Mesenchymal stem cell (in vitro differentiated cells and primary cell): ENCODE data around the gene ACTRT2.

Experiments used
- DNase-seq: peaks from one replicate; pipeline ENCODE4 v3.0.0-alpha.2; 2013
- H2AFZ ChIP-seq: one replicate; pipeline ENCODE4 v1.6.1; 2013; ENCODE audit warnings: low read depth, mild to moderate bottlenecking, control low read depth, inconsistent platforms, low read length, moderate library complexity
- H2AK5ac ChIP-seq: 2 replicates; pipeline ENCODE4 v1.6.1; 2013; ENCODE audit warnings: low read length, moderate library complexity, mild to moderate bottlenecking, inconsistent platforms; ENCODE audit not compliant: severe bottlenecking
- H2BK120ac ChIP-seq: one replicate; pipeline ENCODE4 v1.6.1; 2013; ENCODE audit warnings: low read depth, mild to moderate bottlenecking, inconsistent platforms, low read length, moderate library complexity
- H2BK12ac ChIP-seq, 2 experiments: one replicate each; pipeline ENCODE4 v1.6.1; 2013; ENCODE audit warnings: inconsistent platforms in 2 of 2, low read length in 2 of 2, mild to moderate bottlenecking in 2 of 2, moderate library complexity in 2 of 2, control low read depth in 1 of 2
- H2BK15ac ChIP-seq: one replicate; pipeline ENCODE4 v1.6.1; 2013; ENCODE audit warnings: mild to moderate bottlenecking, low read depth, inconsistent platforms; ENCODE audit not compliant: poor library complexity, severe bottlenecking
- H2BK5ac ChIP-seq: 2 replicates; pipeline ENCODE4 v1.6.1; 2013; ENCODE audit warnings: low read depth, mild to moderate bottlenecking, low read length, control low read depth, inconsistent platforms; ENCODE audit not compliant: poor library complexity, severe bottlenecking
- H3K14ac ChIP-seq, 2 experiments: one replicate each; pipeline ENCODE4 v1.6.1; 2013; ENCODE audit warnings: inconsistent platforms in 2 of 2, low read length in 2 of 2, control low read depth in 1 of 2, mild to moderate bottlenecking in 1 of 2, moderate library complexity in 1 of 2
- H3K18ac ChIP-seq, 2 experiments: one replicate each; pipeline ENCODE4 v1.6.1; 2013; ENCODE audit warnings: inconsistent platforms in 2 of 2, low read length in 2 of 2, control low read depth in 1 of 2, low read depth in 1 of 2, mild to moderate bottlenecking in 1 of 2
- H3K23ac ChIP-seq, 2 experiments: one replicate each; pipeline ENCODE4 v1.6.1; 2013; ENCODE audit warnings: inconsistent platforms in 2 of 2, low read length in 2 of 2, mild to moderate bottlenecking in 2 of 2, moderate library complexity in 2 of 2, control low read depth in 1 of 2
- H3K27ac ChIP-seq: 2 replicates; pipeline ENCODE4 v1.5.1; 2013; ENCODE audit warnings: mild to moderate bottlenecking, moderate library complexity, low read length, control low read depth, inconsistent platforms; ENCODE audit not compliant: poor library complexity, severe bottlenecking
- H3K27me3 ChIP-seq, 2 experiments: 2 replicates each; pipeline versions ENCODE4 v1.6.1 to v1.7.0; 2013; ENCODE audit warnings: low read length in 2 of 2, mild to moderate bottlenecking in 2 of 2, moderate library complexity in 2 of 2, control low read depth in 1 of 2, inconsistent platforms in 1 of 2; ENCODE audit not compliant: control insufficient read depth in 1 of 2, insufficient read depth in 1 of 2
- H3K36me3 ChIP-seq, 2 experiments: 2 replicates each; pipeline versions ENCODE4 v1.6.1 to v1.7.0; 2013; ENCODE audit warnings: low read length in 2 of 2, control low read depth in 1 of 2, inconsistent platforms in 1 of 2, low read depth in 1 of 2, mild to moderate bottlenecking in 1 of 2; ENCODE audit not compliant: insufficient read depth in 2 of 2, control insufficient read depth in 1 of 2
- H3K4ac ChIP-seq, 2 experiments: one replicate each; pipeline ENCODE4 v1.6.1; 2013; ENCODE audit warnings: inconsistent platforms in 2 of 2, low read length in 2 of 2, mild to moderate bottlenecking in 2 of 2, moderate library complexity in 2 of 2, control low read depth in 1 of 2, low read depth in 1 of 2
- H3K4me1 ChIP-seq: 2 replicates; pipeline ENCODE4 v1.6.1; 2013; ENCODE audit warnings: low read depth, low read length, control low read depth; ENCODE audit not compliant: control insufficient read depth, insufficient read depth
- H3K4me2 ChIP-seq: 2 replicates; pipeline ENCODE4 v1.6.1; 2013; ENCODE audit warnings: low read length, mild to moderate bottlenecking, inconsistent platforms; ENCODE audit not compliant: poor library complexity, severe bottlenecking
- H3K4me3 ChIP-seq, 2 experiments: 2 replicates each; pipeline versions ENCODE4 v1.5.1 to v1.7.0; 2013; ENCODE audit warnings: low read length in 2 of 2, mild to moderate bottlenecking in 2 of 2, control low read depth in 1 of 2, low read depth in 1 of 2; ENCODE audit not compliant: insufficient read depth in 1 of 2
- H3K79me1 ChIP-seq: replicated peaks from 2 replicates; pipeline ENCODE4 v1.6.1; 2013; ENCODE audit warnings: mild to moderate bottlenecking, control low read depth, low read length, inconsistent platforms; ENCODE audit not compliant: poor library complexity, severe bottlenecking
- H3K9ac ChIP-seq: 2 replicates; pipeline ENCODE4 v1.7.0; 2013; ENCODE audit warnings: mild to moderate bottlenecking, low read length, moderate library complexity
- H3K9me3 ChIP-seq: 2 replicates; pipeline ENCODE4 v1.7.0; 2013; ENCODE audit warnings: mild to moderate bottlenecking, low read length; ENCODE audit not compliant: control insufficient read depth
- H4K8ac ChIP-seq: one replicate; pipeline ENCODE4 v1.6.1; 2013; ENCODE audit warnings: inconsistent platforms, mild to moderate bottlenecking, low read length, moderate library complexity
- H4K91ac ChIP-seq: one replicate; pipeline ENCODE4 v1.6.1; 2013; ENCODE audit warnings: mild to moderate bottlenecking, low read length, inconsistent platforms
- WGBS: methylation state at CpG from one replicate; pipeline ENCODE4 v1.1.7; 2013; ENCODE audit warnings: mixed read lengths; 5-methylcytosine and 5-hydroxymethylcytosine counted together

ACTRT2 gene

GRCh38 chr1:3060127-3060526 lies 38.9 kb downstream of the ACTRT2 start:
- H3K18ac ChIP-seq, result no peak overlapping the region
- H2BK120ac ChIP-seq, result no peak overlapping the region
- H3K4ac ChIP-seq, result no peak overlapping the region
- H4K91ac ChIP-seq, result no peak overlapping the region
- H3K14ac ChIP-seq, result no peak overlapping the region
- H3K27me3 ChIP-seq, result peaks cover 37 to 91% of the 10 kb centered on the region in 2 experiments
- H2BK12ac ChIP-seq, result no peak overlapping the region
- no peak overlapping the region for H2BK15ac ChIP-seq
- no peak overlapping the region for H2AFZ ChIP-seq
- H3K9ac ChIP-seq, result no peak overlapping the region
- H3K4me3 ChIP-seq, result no peak overlapping the region
- no peak overlapping the region for H4K8ac ChIP-seq
- peaks cover 3% of the 10 kb centered on the region for H3K4me1 ChIP-seq
- H3K9me3 ChIP-seq, result no peaks in the 10 kb centered on the region
- H3K79me1 ChIP-seq, result no peaks in the 10 kb centered on the region
- H3K23ac ChIP-seq, result no peak overlapping the region
- no peak overlapping the region for H3K4me2 ChIP-seq
- H2BK5ac ChIP-seq, result no peak overlapping the region
- no peak for DNase-seq
- H3K36me3 ChIP-seq, result peaks cover 0 to 3% of the 10 kb centered on the region in 2 experiments
- no peak overlapping the region for H2AK5ac ChIP-seq
- WGBS, result 61% methylated on average over 9 of the region's 9 CpGs
- no peak overlapping the region for H3K27ac ChIP-seq

GRCh38 chr1:3060601-3061551 lies 39.6 kb downstream of the ACTRT2 start:
- no peak overlapping the region for H3K4me3 ChIP-seq
- H3K79me1 ChIP-seq, result no peaks in the 10 kb centered on the region
- H3K4me1 ChIP-seq, result peaks cover 3% of the 10 kb centered on the region
- no peak overlapping the region for H2AK5ac ChIP-seq
- H3K27me3 ChIP-seq, result peaks cover 44 to 96% of the 10 kb centered on the region in 2 experiments
- H3K18ac ChIP-seq, result no peak overlapping the region
- no peak overlapping the region for H3K4me2 ChIP-seq
- H3K4ac ChIP-seq, result no peak overlapping the region
- peaks cover 0 to 3% of the 10 kb centered on the region in 2 experiments for H3K36me3 ChIP-seq
- H2BK120ac ChIP-seq, result no peak overlapping the region
- H2BK15ac ChIP-seq, result no peak overlapping the region
- no peak overlapping the region for H2BK12ac ChIP-seq
- no peak overlapping the region for H3K14ac ChIP-seq
- no peak overlapping the region for H2BK5ac ChIP-seq
- H3K9me3 ChIP-seq, result no peaks in the 10 kb centered on the region
- DNase-seq, result no peak
- 73% methylated on average over 15 of the region's 15 CpGs for WGBS
- no peak overlapping the region for H4K91ac ChIP-seq
- H3K23ac ChIP-seq, result no peak overlapping the region
- H3K27ac ChIP-seq, result no peak overlapping the region
- H4K8ac ChIP-seq, result no peak overlapping the region
- H2AFZ ChIP-seq, result no peak overlapping the region
- no peak overlapping the region for H3K9ac ChIP-seq

- no peak overlapping the region for H3K14ac ChIP-seq
- H3K27ac ChIP-seq, result no peak overlapping the region
- H4K8ac ChIP-seq, result no peak overlapping the region
- DNase-seq, result no peak
- H3K4me2 ChIP-seq, result no peak overlapping the region
- WGBS, result 50% methylated on average over 3 of the region's 5 CpGs
- H2AFZ ChIP-seq, result no peak overlapping the region
- no peak overlapping the region for H2BK15ac ChIP-seq
- no peak overlapping the region for H4K91ac ChIP-seq
- H2AK5ac ChIP-seq, result no peak overlapping the region
- H3K4me1 ChIP-seq, result peaks cover 3% of the 10 kb centered on the region
- peaks cover 0 to 3% of the 10 kb centered on the region in 2 experiments for H3K36me3 ChIP-seq
- H3K23ac ChIP-seq, result no peak overlapping the region
- H2BK5ac ChIP-seq, result no peak overlapping the region
- no peaks in the 10 kb centered on the region for H3K79me1 ChIP-seq
- no peak overlapping the region for H2BK120ac ChIP-seq
- H3K9ac ChIP-seq, result no peak overlapping the region
- H3K18ac ChIP-seq, result no peak overlapping the region
- no peak overlapping the region for H2BK12ac ChIP-seq
- no peak overlapping the region for H3K4me3 ChIP-seq
- no peak overlapping the region for H3K4ac ChIP-seq
- no peaks in the 10 kb centered on the region for H3K9me3 ChIP-seq
- H3K27me3 ChIP-seq, result peaks cover 51 to 99% of the 10 kb centered on the region in 2 experiments
These were observed 40.3 kb downstream of the ACTRT2 start for GRCh38 chr1:3061566-3061965.

- peaks cover 0 to 3% of the 10 kb centered on the region in 2 experiments for H3K36me3 ChIP-seq
- H3K4me3 ChIP-seq, result no peak overlapping the region
- no peak overlapping the region for H3K14ac ChIP-seq
- H3K4me1 ChIP-seq, result peaks cover 3% of the 10 kb centered on the region
- peaks cover 56 to 99% of the 10 kb centered on the region in 2 experiments for H3K27me3 ChIP-seq
- no peak overlapping the region for H3K23ac ChIP-seq
- no peak overlapping the region for H2BK120ac ChIP-seq
- H4K91ac ChIP-seq, result no peak overlapping the region
- no peak overlapping the region for H2BK12ac ChIP-seq
- no peak overlapping the region for H3K9ac ChIP-seq
- no peaks in the 10 kb centered on the region for H3K79me1 ChIP-seq
- no peak for DNase-seq
- WGBS, result 52% methylated on average over 21 of the region's 21 CpGs
- H2BK5ac ChIP-seq, result no peak overlapping the region
- no peak overlapping the region for H2BK15ac ChIP-seq
- no peak overlapping the region for H3K4ac ChIP-seq
- no peak overlapping the region for H3K27ac ChIP-seq
- H4K8ac ChIP-seq, result no peak overlapping the region
- no peak overlapping the region for H3K18ac ChIP-seq
- H2AK5ac ChIP-seq, result no peak overlapping the region
- H3K4me2 ChIP-seq, result no peak overlapping the region
- H2AFZ ChIP-seq, result no peak overlapping the region
- H3K9me3 ChIP-seq, result no peaks in the 10 kb centered on the region
These were observed 40.8 kb downstream of the ACTRT2 start for GRCh38 chr1:3061981-3062615.
